KMS-11 (cell line): ENCODE results near the gene LCP2.

Source experiments
- H2AFZ ChIP-seq: fragments of 200-600 bp; sonication (generic); 2 replicates; pipeline ENCODE4 v1.6.1; 2016; ENCODE audit warnings: antibody characterized with exemption, mixed run types, low read depth
- H3K27ac ChIP-seq: fragments of 200-600 bp; sonication (generic); 2 replicates; pipeline ENCODE4 v1.6.1; 2016; ENCODE audit warnings: mild to moderate bottlenecking, mixed run types
- H3K27me3 ChIP-seq: fragments of 200-600 bp; sonication (generic); 2 replicates; pipeline ENCODE4 v1.6.1; 2017; ENCODE audit warnings: mild to moderate bottlenecking, low read depth, mixed run types, moderate library complexity; ENCODE audit not compliant: insufficient read depth
- H3K36me3 ChIP-seq: fragments of 200-600 bp; sonication (generic); 2 replicates; pipeline ENCODE4 v1.6.1; 2017; ENCODE audit warnings: mild to moderate bottlenecking, mixed run types; ENCODE audit not compliant: insufficient read depth
- H3K4me1 ChIP-seq: fragments of 200-600 bp; sonication (generic); 2 replicates; pipeline ENCODE4 v1.6.1; 2016; ENCODE audit warnings: mild to moderate bottlenecking, low read depth, mixed run types; ENCODE audit not compliant: poor library complexity, severe bottlenecking
- H3K4me2 ChIP-seq: fragments of 200-600 bp; sonication (generic); 2 replicates; pipeline ENCODE4 v1.7.0; 2016; ENCODE audit warnings: mild to moderate bottlenecking, mixed run types
- H3K4me3 ChIP-seq: fragments of 200-600 bp; sonication (generic); IDR thresholded peaks from 2 replicates; pipeline ENCODE4 v1.6.1; 2017; ENCODE audit warnings: low read depth, low read length, mixed read lengths; ENCODE audit not compliant: insufficient read depth
- H3K79me2 ChIP-seq: fragments of 200-600 bp; sonication (generic); 2 replicates; pipeline ENCODE4 v1.6.1; 2016; ENCODE audit warnings: low read depth, mixed run types; ENCODE audit not compliant: insufficient read depth
- H3K9ac ChIP-seq: fragments of 200-600 bp; sonication (generic); 2 replicates; pipeline ENCODE4 v1.6.1; 2016; ENCODE audit warnings: mild to moderate bottlenecking, mixed run types
- H4K20me1 ChIP-seq: fragments of 200-600 bp; sonication (generic); 2 replicates; pipeline ENCODE4 v1.6.1; 2016; ENCODE audit warnings: mild to moderate bottlenecking, mixed run types; ENCODE audit not compliant: insufficient read depth
- CTCF ChIP-seq: fragments of 200-600 bp; sonication (generic); conservative IDR thresholded peaks from 2 replicates; pipeline ENCODE4 v1.6.1; 2017; ENCODE audit warnings: low read depth, mild to moderate bottlenecking, antibody characterized with exemption, low read length, moderate library complexity, mixed read lengths

The LCP2 gene

GRCh38 chr5:170315154-170315553 lies 17.6 kb upstream of the LCP2 start:
- no peaks in the 10 kb centered on the region for H4K20me1 ChIP-seq
- H3K27me3 ChIP-seq, result no peaks in the 10 kb centered on the region
- H3K9ac ChIP-seq, result no peak overlapping the region
- H3K4me3 ChIP-seq, result no peak overlapping the region
- TF ChIP-seq CTCF, result no peak
- no peaks in the 10 kb centered on the region for H3K4me1 ChIP-seq
- no peak overlapping the region for H3K4me2 ChIP-seq
- H3K79me2 ChIP-seq, result no peaks in the 10 kb centered on the region
- H2AFZ ChIP-seq, result no peak overlapping the region
- H3K36me3 ChIP-seq, result no peaks in the 10 kb centered on the region
- no peak overlapping the region for H3K27ac ChIP-seq

- H3K27ac ChIP-seq, result no peak overlapping the region
- TF ChIP-seq CTCF, result no peak
- no peak overlapping the region for H3K4me2 ChIP-seq
- no peaks in the 10 kb centered on the region for H3K79me2 ChIP-seq
- H3K27me3 ChIP-seq, result no peaks in the 10 kb centered on the region
- H3K36me3 ChIP-seq, result no peaks in the 10 kb centered on the region
- H3K4me3 ChIP-seq, result no peak overlapping the region
- no peaks in the 10 kb centered on the region for H3K4me1 ChIP-seq
- H4K20me1 ChIP-seq, result no peaks in the 10 kb centered on the region
- H3K9ac ChIP-seq, result no peak overlapping the region
- H2AFZ ChIP-seq, result no peak overlapping the region
Observed at GRCh38 chr5:170314541-170315095, 17.0 kb upstream of the LCP2 start.

- no peaks in the 10 kb centered on the region for H3K4me1 ChIP-seq
- no peaks in the 10 kb centered on the region for H3K27me3 ChIP-seq
- TF ChIP-seq CTCF, result no peak
- no peak overlapping the region for H2AFZ ChIP-seq
- no peak overlapping the region for H3K4me2 ChIP-seq
- H3K27ac ChIP-seq, result no peak overlapping the region
- no peak overlapping the region for H3K9ac ChIP-seq
- H3K4me3 ChIP-seq, result no peak overlapping the region
- no peaks in the 10 kb centered on the region for H3K79me2 ChIP-seq
- no peaks in the 10 kb centered on the region for H3K36me3 ChIP-seq
- H4K20me1 ChIP-seq, result no peaks in the 10 kb centered on the region
Observed at GRCh38 chr5:170313816-170314215, 16.2 kb upstream of the LCP2 start.

GRCh38 chr5:170313344-170313743 lies 15.8 kb upstream of the LCP2 start:
- TF ChIP-seq CTCF, result no peak
- H3K27me3 ChIP-seq, result no peaks in the 10 kb centered on the region
- no peak overlapping the region for H2AFZ ChIP-seq
- no peaks in the 10 kb centered on the region for H4K20me1 ChIP-seq
- no peaks in the 10 kb centered on the region for H3K79me2 ChIP-seq
- no peak overlapping the region for H3K4me2 ChIP-seq
- H3K27ac ChIP-seq, result no peak overlapping the region
- H3K9ac ChIP-seq, result no peak overlapping the region
- no peak overlapping the region for H3K4me3 ChIP-seq
- no peaks in the 10 kb centered on the region for H3K36me3 ChIP-seq
- H3K4me1 ChIP-seq, result no peaks in the 10 kb centered on the region
